ENCODE measurements around the gene PIP4K2A.
A peak's percentile ranks its signal among the peaks of the same experiment; 100 is the strongest.

The PIP4K2A gene

GRCh38 chr10:22714479-22715289 is at the start of gene PIP4K2A:
PIP4K2A (minus strand) TSS chr10:22714578; CDS start chr10:22714326, 252 bp downstream.
- TF ChIP-seq SUZ12 (IDR thresholded peaks at IDR 0.05; ENCODE audit: extremely low read depth, insufficient read depth, insufficient read length) (no peak), ZNF274 (IDR thresholded peaks at IDR 0.05; ENCODE audit: low read depth, low read length) (no peak), YY1 (IDR thresholded peaks at IDR 0.05; ENCODE audit: insufficient read depth, insufficient read length) (no peak)
- Histone ChIP-seq H3K4me1 (ENCODE audit: insufficient read depth, insufficient read length) (no peaks in the 10 kb centered on the region), H3K9me3 (ENCODE audit: insufficient read depth, low read length) (no peaks in the 10 kb centered on the region), H3K27me3 (ENCODE audit: insufficient read depth, insufficient read length) (peaks cover 38% of the 10 kb centered on the region), H3K4me3 (ENCODE audit: insufficient read length, low read depth) (peak within 1 kb of the TSS; percentile 84), H3K9ac (ENCODE audit: insufficient read length, low read depth) (peak within 1 kb of the TSS; percentile 87), H3K36me3 (ENCODE audit: insufficient read depth, insufficient read length, low read length) (no peaks in the 10 kb centered on the region)
- DNase-seq (ENCODE audit: low read depth, low spot score): peak; percentile 25

- DNase-seq (ENCODE audit: low read depth, low spot score): no peak
- no peaks in the 10 kb centered on the region for H3K9me3 ChIP-seq (ENCODE audit: insufficient read depth, low read length)
- no peak overlapping the region for H3K4me3 ChIP-seq (ENCODE audit: insufficient read length, low read depth)
- no peaks in the 10 kb centered on the region for H3K36me3 ChIP-seq (ENCODE audit: insufficient read depth, insufficient read length, low read length)
- H3K27me3 ChIP-seq (ENCODE audit: insufficient read depth, insufficient read length): no peaks in the 10 kb centered on the region
- H3K9ac ChIP-seq (ENCODE audit: insufficient read length, low read depth): no peak overlapping the region
- TF ChIP-seq YY1 (IDR thresholded peaks at IDR 0.05; ENCODE audit: insufficient read depth, insufficient read length): no peak
- no peak for TF ChIP-seq SUZ12 (IDR thresholded peaks at IDR 0.05; ENCODE audit: extremely low read depth, insufficient read depth, insufficient read length)
- TF ChIP-seq ZNF274 (IDR thresholded peaks at IDR 0.05; ENCODE audit: low read depth, low read length): no peak
- peaks cover 3% of the 10 kb centered on the region for H3K4me1 ChIP-seq (ENCODE audit: insufficient read depth, insufficient read length)
These were observed 47.3 kb upstream of the PIP4K2A start for GRCh38 chr10:22761569-22762220.

- Histone ChIP-seq H3K9ac (ENCODE audit: insufficient read length, low read depth) (no peak overlapping the region), H3K4me3 (ENCODE audit: insufficient read length, low read depth) (no peak overlapping the region), H3K27me3 (ENCODE audit: insufficient read depth, insufficient read length) (no peaks in the 10 kb centered on the region), H3K4me1 (ENCODE audit: insufficient read depth, insufficient read length) (peaks cover 3% of the 10 kb centered on the region), H3K36me3 (ENCODE audit: insufficient read depth, insufficient read length, low read length) (no peaks in the 10 kb centered on the region), H3K9me3 (ENCODE audit: insufficient read depth, low read length) (no peaks in the 10 kb centered on the region)
- TF ChIP-seq SUZ12 (IDR thresholded peaks at IDR 0.05; ENCODE audit: extremely low read depth, insufficient read depth, insufficient read length) (no peak), YY1 (IDR thresholded peaks at IDR 0.05; ENCODE audit: insufficient read depth, insufficient read length) (no peak), ZNF274 (IDR thresholded peaks at IDR 0.05; ENCODE audit: low read depth, low read length) (no peak)
- DNase-seq (ENCODE audit: low read depth, low spot score): no peak
These were observed 45.6 kb upstream of the PIP4K2A start for GRCh38 chr10:22760025-22760424.

GRCh38 chr10:22758867-22759266 is 44.5 kb upstream of the PIP4K2A start:
- H3K4me1 ChIP-seq (ENCODE audit: insufficient read depth, insufficient read length): peaks cover 3% of the 10 kb centered on the region
- DNase-seq (ENCODE audit: low read depth, low spot score): no peak
- no peak overlapping the region for H3K4me3 ChIP-seq (ENCODE audit: insufficient read length, low read depth)
- no peaks in the 10 kb centered on the region for H3K36me3 ChIP-seq (ENCODE audit: insufficient read depth, insufficient read length, low read length)
- no peak overlapping the region for H3K9ac ChIP-seq (ENCODE audit: insufficient read length, low read depth)
- H3K9me3 ChIP-seq (ENCODE audit: insufficient read depth, low read length): no peaks in the 10 kb centered on the region
- no peak for TF ChIP-seq YY1 (IDR thresholded peaks at IDR 0.05; ENCODE audit: insufficient read depth, insufficient read length)
- TF ChIP-seq ZNF274 (IDR thresholded peaks at IDR 0.05; ENCODE audit: low read depth, low read length): no peak
- no peak for TF ChIP-seq SUZ12 (IDR thresholded peaks at IDR 0.05; ENCODE audit: extremely low read depth, insufficient read depth, insufficient read length)
- H3K27me3 ChIP-seq (ENCODE audit: insufficient read depth, insufficient read length): no peaks in the 10 kb centered on the region

GRCh38 chr10:22754296-22754695 is 39.9 kb upstream of the PIP4K2A start:
- H3K4me1 ChIP-seq (ENCODE audit: insufficient read depth, insufficient read length): no peaks in the 10 kb centered on the region
- no peak overlapping the region for H3K9ac ChIP-seq (ENCODE audit: insufficient read length, low read depth)
- no peaks in the 10 kb centered on the region for H3K9me3 ChIP-seq (ENCODE audit: insufficient read depth, low read length)
- DNase-seq (ENCODE audit: low read depth, low spot score): no peak
- H3K27me3 ChIP-seq (ENCODE audit: insufficient read depth, insufficient read length): no peaks in the 10 kb centered on the region
- no peaks in the 10 kb centered on the region for H3K36me3 ChIP-seq (ENCODE audit: insufficient read depth, insufficient read length, low read length)
- TF ChIP-seq SUZ12 (IDR thresholded peaks at IDR 0.05; ENCODE audit: extremely low read depth, insufficient read depth, insufficient read length) (no peak), YY1 (IDR thresholded peaks at IDR 0.05; ENCODE audit: insufficient read depth, insufficient read length) (no peak), ZNF274 (IDR thresholded peaks at IDR 0.05; ENCODE audit: low read depth, low read length) (no peak)
- no peak overlapping the region for H3K4me3 ChIP-seq (ENCODE audit: insufficient read length, low read depth)

- H3K4me1 ChIP-seq (ENCODE audit: insufficient read depth, insufficient read length): no peaks in the 10 kb centered on the region
- no peaks in the 10 kb centered on the region for H3K9me3 ChIP-seq (ENCODE audit: insufficient read depth, low read length)
- no peak overlapping the region for H3K9ac ChIP-seq (ENCODE audit: insufficient read length, low read depth)
- H3K36me3 ChIP-seq (ENCODE audit: insufficient read depth, insufficient read length, low read length): no peaks in the 10 kb centered on the region
- H3K4me3 ChIP-seq (ENCODE audit: insufficient read length, low read depth): no peak overlapping the region
- no peak for TF ChIP-seq YY1 (IDR thresholded peaks at IDR 0.05; ENCODE audit: insufficient read depth, insufficient read length)
- TF ChIP-seq ZNF274 (IDR thresholded peaks at IDR 0.05; ENCODE audit: low read depth, low read length): no peak
- no peak for TF ChIP-seq SUZ12 (IDR thresholded peaks at IDR 0.05; ENCODE audit: extremely low read depth, insufficient read depth, insufficient read length)
- no peak for DNase-seq (ENCODE audit: low read depth, low spot score)
- H3K27me3 ChIP-seq (ENCODE audit: insufficient read depth, insufficient read length): no peaks in the 10 kb centered on the region
These were observed 39.4 kb upstream of the PIP4K2A start for GRCh38 chr10:22753786-22754185.

- H3K9me3 ChIP-seq (ENCODE audit: insufficient read depth, low read length): no peaks in the 10 kb centered on the region
- DNase-seq (ENCODE audit: low read depth, low spot score): no peak
- H3K4me1 ChIP-seq (ENCODE audit: insufficient read depth, insufficient read length): no peaks in the 10 kb centered on the region
- TF ChIP-seq ZNF274 (IDR thresholded peaks at IDR 0.05; ENCODE audit: low read depth, low read length): no peak
- no peak for TF ChIP-seq YY1 (IDR thresholded peaks at IDR 0.05; ENCODE audit: insufficient read depth, insufficient read length)
- no peak for TF ChIP-seq SUZ12 (IDR thresholded peaks at IDR 0.05; ENCODE audit: extremely low read depth, insufficient read depth, insufficient read length)
- no peaks in the 10 kb centered on the region for H3K36me3 ChIP-seq (ENCODE audit: insufficient read depth, insufficient read length, low read length)
- no peaks in the 10 kb centered on the region for H3K27me3 ChIP-seq (ENCODE audit: insufficient read depth, insufficient read length)
- no peak overlapping the region for H3K4me3 ChIP-seq (ENCODE audit: insufficient read length, low read depth)
- H3K9ac ChIP-seq (ENCODE audit: insufficient read length, low read depth): no peak overlapping the region
These were observed 38.0 kb upstream of the PIP4K2A start for GRCh38 chr10:22752272-22752889.
